ENCODE results near the gene FAM20C.
"Not testable (repeated sequence)": the region's sequence is repeated elsewhere in the genome, so short reads cannot be mapped to it uniquely, and the experiment has no call there.

Gene FAM20C

GRCh38 chr7:230274-230673 lies 37.9 kb downstream of the FAM20C start:
- DNase-seq, result no peak

GRCh38 chr7:231030-231857 lies 38.9 kb downstream of the FAM20C start:
- DNase-seq, result no peak

GRCh38 chr7:231858-232246 lies 39.5 kb downstream of the FAM20C start:
- no peak for DNase-seq

- no peak for DNase-seq
These were observed 40.3 kb downstream of the FAM20C start for GRCh38 chr7:232410-233248.

- DNase-seq, result no peak
These were observed 41.1 kb downstream of the FAM20C start for GRCh38 chr7:233249-234035.

GRCh38 chr7:234051-234707 lies 41.8 kb downstream of the FAM20C start:
- DNase-seq, result no peak

GRCh38 chr7:234708-235553 lies 42.6 kb downstream of the FAM20C start:
- DNase-seq, result no peak

GRCh38 chr7:235576-236395 lies 43.4 kb downstream of the FAM20C start:
- DNase-seq, result no peak

GRCh38 chr7:236967-237366 lies 44.6 kb downstream of the FAM20C start:
- DNase-seq, result no peak

- no peak for DNase-seq
These were observed 45.0 kb downstream of the FAM20C start for GRCh38 chr7:237385-237784.

- DNase-seq, result no peak
These were observed 47.8 kb downstream of the FAM20C start for GRCh38 chr7:240146-240676.

GRCh38 chr7:240887-241421 lies 48.6 kb downstream of the FAM20C start:
- DNase-seq, result no peak

- DNase-seq, result no peak
These were observed 49.1 kb downstream of the FAM20C start for GRCh38 chr7:241513-241912.

GRCh38 chr7:242826-243579 lies 50.6 kb downstream of the FAM20C start:
- DNase-seq, result not testable (repeated sequence)

GRCh38 chr7:243580-243978 lies 51.2 kb downstream of the FAM20C start:
- DNase-seq, result not testable (repeated sequence)

- DNase-seq, result no peak
These were observed 52.6 kb downstream of the FAM20C start for GRCh38 chr7:244974-245373.

GRCh38 chr7:245574-246295 lies 53.4 kb downstream of the FAM20C start:
- DNase-seq, result no peak

- DNase-seq, result no peak
These were observed 54.1 kb downstream of the FAM20C start for GRCh38 chr7:246451-246850.

- DNase-seq, result no peak
These were observed 54.8 kb downstream of the FAM20C start for GRCh38 chr7:247181-247580.
